Measurements from ENCODE around the gene TUBA3E.
"Not testable (repeated sequence)": the region's sequence is repeated elsewhere in the genome, so short reads cannot be mapped to it uniquely, and the experiment has no call there.

Gene TUBA3E

GRCh38 chr2:130150181-130151144, 47.8 kb downstream of the TUBA3E start:
- in situ Hi-C loops (cut with MboI; ENCODE audit: low sequenced_read_pairs), result no loop called here

GRCh38 chr2:130148515-130148914, 49.7 kb downstream of the TUBA3E start:
- in situ Hi-C loops (cut with MboI; ENCODE audit: low sequenced_read_pairs), result not testable (repeated sequence)

- in situ Hi-C loops (cut with MboI; ENCODE audit: low sequenced_read_pairs), result not testable (repeated sequence)
These were observed 53.2 kb downstream of the TUBA3E start, which contains the start of gene CCDC74B for GRCh38 chr2:130145006-130145414. Gene CCDC74B, minus strand, starts transcription at chr2:130145112. Its CDS starts 116 bp downstream, at chr2:130144996.

- in situ Hi-C loops (cut with MboI; ENCODE audit: low sequenced_read_pairs), result not testable (repeated sequence)
These were observed 54.8 kb downstream of the TUBA3E start for GRCh38 chr2:130143266-130144039.

GRCh38 chr2:130142396-130143265, 55.6 kb downstream of the TUBA3E start:
- in situ Hi-C loops (cut with MboI; ENCODE audit: low sequenced_read_pairs), result not testable (repeated sequence)
